Activated CD4-positive, alpha-beta T cell treated with anti-CD3 and anti-CD28 coated beads for 36 hours (primary cell): ENCODE measurements around the gene TAB2. TPM values are rescaled to one million over a fixed set of nuclear protein-coding genes. Genes with fewer than 3 reads are reported as not detected.

Experiments used
- ATAC-seq: fragments of 200-7000 bp; cut with Tn5 transposase; one replicate; pipeline ENCODE4 v1.10.0; 2021; ENCODE audit warnings: mild to moderate bottlenecking, moderate library complexity
- CTCF ChIA-PET: fragments of 350-600 bp; sonication (Branson Sonifier 250); formaldehyde crosslinking; loops from one replicate; lab custom pipeline; 2021; ENCODE audit warnings: antibody characterized with exemption; lab: Charles Lee
- POLR2A ChIA-PET: fragments of 350-600 bp; sonication (Branson Sonifier 250); formaldehyde crosslinking; loops from one replicate; lab custom pipeline; 2021; ENCODE audit warnings: antibody characterized with exemption, inconsistent platforms; lab: Charles Lee
- DNase-seq: peaks from one replicate; pipeline ENCODE4 v3.0.0-alpha.2; 2020
- H3K27ac Mint-ChIP-seq: one replicate; pipeline ENCODE4 v1.8.0; 2021; ENCODE audit warnings: mixed read lengths
- H3K27me3 Mint-ChIP-seq: one replicate; pipeline ENCODE4 v1.8.0; 2021; ENCODE audit warnings: mixed read lengths
- H3K36me3 Mint-ChIP-seq: one replicate; pipeline ENCODE4 v1.8.0; 2021; ENCODE audit warnings: low read depth, mixed read lengths
- H3K4me1 Mint-ChIP-seq: one replicate; pipeline ENCODE4 v1.8.0; 2021; ENCODE audit warnings: mixed read lengths
- H3K4me3 Mint-ChIP-seq: one replicate; pipeline ENCODE4 v1.8.0; 2021; ENCODE audit warnings: mild to moderate bottlenecking, moderate library complexity, mixed read lengths
- H3K9me3 Mint-ChIP-seq: one replicate; pipeline ENCODE4 v1.8.0; 2021; ENCODE audit warnings: low read depth, mixed read lengths
- intact Hi-C, 2 experiments: fragments of 100-400 bp; cut with DNase I in 1 of 2; cut with micrococcal nuclease in 1 of 2; formaldehyde crosslinking; loops; one replicate each; pipeline versions ENCODE4 v1.14.2 to v1.15.1; 2022 to 2024; cut with DNase I, micrococcal nuclease
- total RNA-seq, 2 experiments: library from RNA; stranded (reverse); gene quantifications; one replicate each; pipeline ENCODE4 v1.2.3, GENCODE V29; 2021

The TAB2 gene
- total RNA-seq, 2 experiments from 2014 or later: 65.8 to 94.1 TPM

DNA sequence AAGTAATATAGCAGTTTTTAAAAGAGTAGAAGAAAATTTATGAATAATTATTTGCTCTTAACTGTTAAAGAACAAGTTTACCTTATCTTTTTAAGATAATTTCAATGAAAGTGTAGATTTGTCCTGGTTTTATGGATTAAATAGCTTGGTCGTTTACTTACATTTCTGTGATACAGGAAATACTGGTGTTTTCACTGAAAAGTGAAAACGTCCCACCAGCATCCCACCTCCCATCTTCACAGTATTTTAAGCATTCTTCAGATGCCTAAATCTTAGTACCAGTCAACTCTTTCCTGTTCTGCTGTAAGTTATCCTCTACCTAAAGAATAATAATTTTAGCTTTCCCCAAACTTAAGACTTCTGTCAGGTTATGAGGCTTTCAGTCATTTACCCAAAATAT is 5.8 kb downstream of the TAB2 start:
- no peaks in the 10 kb centered on the region for H3K27me3 Mint-ChIP-seq
- ChIA-PET CTCF (interaction anchor here (1.0 to 5.2 kb wide), 6 partner anchors 11 to 188 kb away, joined by 3 to 49 read pairs (median 3); no protein-coding TSS in a partner anchor), POLR2A (interaction anchor here (0.6 to 1.1 kb wide), 4 partner anchors 8 to 292 kb away, joined by 3 to 13 read pairs (median 3); no protein-coding TSS in a partner anchor)
- H3K4me1 Mint-ChIP-seq: peaks cover 73% of the 10 kb centered on the region
- peak overlapping the region; percentile 58 for H3K4me3 Mint-ChIP-seq
- H3K9me3 Mint-ChIP-seq: no peaks in the 10 kb centered on the region
- ATAC-seq (no peak), DNase-seq (no peak)
- intact Hi-C loops: loop anchor here in 1 of 2 experiments (1.0 kb wide), 1 partner anchor 8 kb away; no protein-coding TSS in a partner anchor
- H3K36me3 Mint-ChIP-seq: peaks cover 44% of the 10 kb centered on the region
- H3K27ac Mint-ChIP-seq: peak overlapping the region; percentile 92

DNA sequence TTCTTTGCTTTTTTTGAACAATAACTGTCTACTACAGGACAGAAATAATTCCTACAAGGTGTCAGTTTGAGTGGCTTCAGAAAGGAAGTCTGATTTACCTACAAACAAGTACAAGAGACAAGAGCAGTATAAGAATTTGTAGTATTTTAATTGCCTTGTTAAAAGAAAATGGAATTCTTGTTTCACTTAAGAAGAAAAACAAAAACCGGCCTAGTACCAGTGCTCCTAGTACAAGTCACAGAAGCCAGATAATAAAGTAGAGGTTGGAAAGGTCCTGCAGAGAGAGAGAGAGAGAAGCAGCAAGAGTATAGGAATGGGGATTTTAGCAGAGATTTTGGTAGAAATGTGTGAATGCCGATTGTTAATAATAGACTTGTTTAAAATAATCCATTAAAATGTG is 6.4 kb downstream of the TAB2 start:
- peak overlapping the region; percentile 92 for H3K27ac Mint-ChIP-seq
- ChIA-PET POLR2A (no interaction called here), CTCF (interaction anchor here (1.0 to 5.2 kb wide), 7 partner anchors 10 to 161 kb away, joined by 3 to 49 read pairs (median 5); partner anchors contain the start of gene ZC3H12D)
- peaks cover 44% of the 10 kb centered on the region for H3K36me3 Mint-ChIP-seq
- intact Hi-C loops: loop anchor here in 1 of 2 experiments (1.0 kb wide), 1 partner anchor 7 kb away; no protein-coding TSS in a partner anchor
- ATAC-seq: no peak
- H3K27me3 Mint-ChIP-seq: no peaks in the 10 kb centered on the region
- DNase-seq: no peak
- H3K9me3 Mint-ChIP-seq: no peaks in the 10 kb centered on the region
- H3K4me1 Mint-ChIP-seq: peaks cover 79% of the 10 kb centered on the region
- H3K4me3 Mint-ChIP-seq: peak overlapping the region; percentile 58

DNA sequence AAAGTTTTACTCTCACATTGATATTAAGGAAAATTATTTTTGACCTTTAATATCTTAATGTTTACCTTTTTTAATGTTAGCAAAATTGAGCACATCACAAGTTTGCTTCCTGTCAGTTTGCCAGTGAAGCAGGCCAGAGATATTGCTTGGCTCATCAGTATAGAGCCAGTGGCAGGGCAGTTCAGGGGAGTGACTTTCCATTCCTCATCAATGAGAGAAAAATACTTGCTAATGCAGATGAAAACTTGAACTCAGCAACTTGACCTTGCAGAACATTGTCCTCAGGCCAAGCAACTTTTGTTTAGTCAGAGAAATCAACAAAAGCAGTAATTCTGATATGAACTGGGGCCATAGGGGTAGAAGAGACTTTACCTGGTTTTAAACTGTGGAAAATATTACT is 6.9 kb downstream of the TAB2 start:
- peak; percentile 12 for DNase-seq
- no peak overlapping the region for H3K4me3 Mint-ChIP-seq
- POLR2A ChIA-PET: interaction anchor here (0.6 to 0.7 kb wide), 4 partner anchors 9 to 377 kb away, joined by 3 to 6 read pairs (median 3); no protein-coding TSS in a partner anchor

DNA sequence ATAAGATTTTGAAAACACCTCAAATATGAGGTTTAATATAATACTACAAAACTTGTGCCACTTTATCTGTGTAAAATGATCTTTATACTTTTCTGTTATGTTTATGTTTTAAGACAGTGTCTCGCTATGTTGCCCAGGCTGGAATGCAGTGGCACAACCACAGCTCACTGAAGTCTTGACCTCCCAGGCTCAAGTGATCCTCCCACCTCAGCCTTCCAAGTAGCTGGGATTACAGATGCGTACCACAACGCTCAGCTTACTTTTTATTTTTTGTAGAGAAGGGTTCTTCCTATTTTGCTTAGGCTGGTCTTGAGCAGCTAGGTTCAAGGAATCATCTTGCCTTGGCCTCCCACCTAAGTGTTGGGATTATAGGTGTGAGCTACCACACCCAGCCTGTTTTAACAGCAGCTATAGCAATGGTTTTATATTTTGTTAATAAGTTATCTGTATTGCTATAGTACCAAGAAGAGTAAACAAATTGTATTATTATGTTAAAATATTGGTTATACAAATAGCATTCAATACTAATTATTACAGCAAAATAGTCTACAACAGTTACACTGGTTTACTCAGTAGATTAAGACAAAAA is 8.2 kb downstream of the TAB2 start:
- H3K4me3 Mint-ChIP-seq: no peak overlapping the region
- H3K27ac Mint-ChIP-seq: no peak overlapping the region
- intact Hi-C loops: no loop called here
- CTCF ChIA-PET: interaction anchor here (0.6 to 5.2 kb wide), 7 partner anchors 8 to 691 kb away, joined by 3 to 49 read pairs (median 5); no protein-coding TSS in a partner anchor
- ATAC-seq (no peak), DNase-seq (no peak)
- peaks cover 36% of the 10 kb centered on the region for H3K36me3 Mint-ChIP-seq
- POLR2A ChIA-PET: no interaction called here
- no peaks in the 10 kb centered on the region for H3K9me3 Mint-ChIP-seq
- peaks cover 91% of the 10 kb centered on the region for H3K4me1 Mint-ChIP-seq
- no peaks in the 10 kb centered on the region for H3K27me3 Mint-ChIP-seq

More for the DNA sequence above, 6.9 kb downstream of the TAB2 start:
- peak; percentile 21 for ATAC-seq
- intact Hi-C loops: no loop called here
- H3K27ac Mint-ChIP-seq: peak overlapping the region; percentile 70
- CTCF ChIA-PET: interaction anchor here (1.3 to 5.2 kb wide), 7 partner anchors 9 to 160 kb away, joined by 4 to 49 read pairs (median 5); partner anchors contain the start of gene ZC3H12D
- no peaks in the 10 kb centered on the region for H3K27me3 Mint-ChIP-seq
- H3K36me3 Mint-ChIP-seq: peaks cover 43% of the 10 kb centered on the region
- H3K9me3 Mint-ChIP-seq: no peaks in the 10 kb centered on the region
- peaks cover 84% of the 10 kb centered on the region for H3K4me1 Mint-ChIP-seq

DNA sequence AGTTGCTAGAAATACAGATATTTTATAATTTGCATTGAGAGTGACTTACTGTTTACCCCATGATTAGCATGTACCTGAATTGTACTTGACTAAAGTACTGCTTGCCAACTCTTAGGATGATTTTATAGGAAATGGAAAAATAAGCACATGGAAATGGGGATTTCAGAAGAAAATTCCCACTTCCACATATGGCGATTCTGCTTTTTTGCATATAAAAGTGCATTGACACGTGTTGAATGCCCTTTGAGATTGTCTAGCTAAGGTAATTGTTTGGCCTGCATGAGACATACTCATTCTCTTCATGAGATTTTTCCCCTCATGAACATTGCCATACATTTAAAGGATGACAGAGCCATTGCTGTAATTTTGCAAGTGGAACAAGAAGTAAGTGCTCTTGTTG is 10.1 kb downstream of the TAB2 start:
- Mint-ChIP-seq H3K4me3 (no peak overlapping the region), H3K27ac (peak overlapping the region; percentile 55), H3K36me3 (peaks cover 30% of the 10 kb centered on the region), H3K4me1 (peaks cover 93% of the 10 kb centered on the region), H3K9me3 (no peaks in the 10 kb centered on the region), H3K27me3 (no peaks in the 10 kb centered on the region)
- intact Hi-C loops: no loop called here
- POLR2A ChIA-PET: no interaction called here
- ATAC-seq (no peak), DNase-seq (no peak)
- CTCF ChIA-PET: interaction anchor here (1.0 to 1.1 kb wide), 2 partner anchors 66 to 301 kb away, joined by 3 read pairs; no protein-coding TSS in a partner anchor

DNA sequence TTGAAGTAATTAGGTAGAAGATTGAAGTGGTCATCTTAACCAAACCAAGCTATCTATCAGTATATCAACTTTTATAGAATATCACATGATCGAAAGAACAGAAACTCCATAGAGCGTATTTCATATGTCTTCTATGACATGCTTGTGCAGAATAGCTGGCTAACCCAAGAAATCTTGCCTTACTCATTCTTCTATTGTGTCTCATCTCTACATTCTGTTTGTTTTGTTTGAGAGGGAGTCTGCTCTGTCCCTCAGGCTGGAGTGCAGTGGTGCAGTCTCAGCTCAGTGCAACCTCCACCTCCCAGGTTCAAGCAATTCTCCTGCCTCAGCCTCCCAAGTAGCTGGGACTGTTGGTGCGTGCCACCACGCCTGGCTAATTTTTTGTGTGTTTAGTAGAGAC is 10.6 kb downstream of the TAB2 start:
- POLR2A ChIA-PET: no interaction called here
- DNase-seq (no peak), ATAC-seq (peak; percentile 39)
- no peaks in the 10 kb centered on the region for H3K27me3 Mint-ChIP-seq
- peak overlapping the region; percentile 76 for H3K27ac Mint-ChIP-seq
- CTCF ChIA-PET: interaction anchor here (1.0 to 1.1 kb wide), 2 partner anchors 65 to 302 kb away, joined by 3 read pairs; no protein-coding TSS in a partner anchor
- intact Hi-C loops: no loop called here
- H3K9me3 Mint-ChIP-seq: no peaks in the 10 kb centered on the region
- peaks cover 30% of the 10 kb centered on the region for H3K36me3 Mint-ChIP-seq
- no peak overlapping the region for H3K4me3 Mint-ChIP-seq
- H3K4me1 Mint-ChIP-seq: peaks cover 93% of the 10 kb centered on the region

DNA sequence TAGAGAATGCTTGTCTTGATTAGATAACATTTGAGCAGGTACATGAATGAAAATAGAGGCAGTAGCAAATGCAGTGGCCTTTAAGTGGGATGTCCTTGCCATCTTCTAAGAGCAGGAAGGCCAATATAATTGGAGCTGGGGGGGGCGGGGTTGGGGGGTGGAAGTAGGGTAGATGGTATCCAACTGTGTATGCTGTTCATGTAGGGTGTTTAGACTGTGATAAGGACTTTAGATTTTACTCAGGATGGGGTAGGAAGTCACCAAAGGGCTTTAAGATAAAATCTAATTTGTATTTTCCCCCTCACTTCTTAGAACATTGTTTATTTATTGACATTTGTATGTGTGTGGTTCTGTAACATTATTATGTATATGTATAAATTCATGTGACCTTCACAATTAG is 12.0 kb downstream of the TAB2 start:
- intact Hi-C loops: no loop called here
- DNase-seq (no peak), ATAC-seq (peak; percentile 18)
- peak overlapping the region; percentile 76 for H3K27ac Mint-ChIP-seq
- POLR2A ChIA-PET: no interaction called here
- H3K36me3 Mint-ChIP-seq: peaks cover 29% of the 10 kb centered on the region
- H3K27me3 Mint-ChIP-seq: no peaks in the 10 kb centered on the region
- H3K4me1 Mint-ChIP-seq: peaks cover 95% of the 10 kb centered on the region
- CTCF ChIA-PET: no interaction called here
- no peak overlapping the region for H3K4me3 Mint-ChIP-seq
- H3K9me3 Mint-ChIP-seq: no peaks in the 10 kb centered on the region

DNA sequence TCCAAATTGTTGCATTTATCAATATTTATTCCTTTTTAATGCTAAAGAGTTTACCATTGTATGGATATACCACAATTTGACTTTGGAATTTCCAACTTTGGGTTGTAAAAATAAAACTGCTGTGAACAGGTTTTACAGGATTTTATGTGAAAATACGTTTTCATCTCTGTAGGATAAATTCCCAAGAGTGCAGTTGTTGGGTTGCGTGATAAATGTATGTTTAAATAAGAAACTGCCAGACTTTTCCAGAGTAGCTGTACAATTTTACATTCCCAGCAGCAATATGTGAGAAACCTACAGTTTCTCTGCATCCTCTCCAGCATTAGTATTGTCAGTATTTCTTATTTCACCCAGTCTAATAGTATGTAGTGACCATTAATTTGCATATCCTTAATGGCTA is 12.6 kb downstream of the TAB2 start:
- H3K27me3 Mint-ChIP-seq: no peaks in the 10 kb centered on the region
- H3K4me3 Mint-ChIP-seq: no peak overlapping the region
- DNase-seq: no peak
- H3K27ac Mint-ChIP-seq: peak overlapping the region; percentile 63
- ChIA-PET CTCF (interaction anchor here (7.6 kb wide), 1 partner anchor 7 kb away, joined by 49 read pairs; no protein-coding TSS in a partner anchor), POLR2A (interaction anchor here (0.6 kb wide), 1 partner anchor 8 kb away, joined by 4 read pairs; no protein-coding TSS in a partner anchor)
- peaks cover 33% of the 10 kb centered on the region for H3K36me3 Mint-ChIP-seq
- no peaks in the 10 kb centered on the region for H3K9me3 Mint-ChIP-seq
- intact Hi-C loops: no loop called here
- ATAC-seq: no peak
- H3K4me1 Mint-ChIP-seq: peaks cover 94% of the 10 kb centered on the region

DNA sequence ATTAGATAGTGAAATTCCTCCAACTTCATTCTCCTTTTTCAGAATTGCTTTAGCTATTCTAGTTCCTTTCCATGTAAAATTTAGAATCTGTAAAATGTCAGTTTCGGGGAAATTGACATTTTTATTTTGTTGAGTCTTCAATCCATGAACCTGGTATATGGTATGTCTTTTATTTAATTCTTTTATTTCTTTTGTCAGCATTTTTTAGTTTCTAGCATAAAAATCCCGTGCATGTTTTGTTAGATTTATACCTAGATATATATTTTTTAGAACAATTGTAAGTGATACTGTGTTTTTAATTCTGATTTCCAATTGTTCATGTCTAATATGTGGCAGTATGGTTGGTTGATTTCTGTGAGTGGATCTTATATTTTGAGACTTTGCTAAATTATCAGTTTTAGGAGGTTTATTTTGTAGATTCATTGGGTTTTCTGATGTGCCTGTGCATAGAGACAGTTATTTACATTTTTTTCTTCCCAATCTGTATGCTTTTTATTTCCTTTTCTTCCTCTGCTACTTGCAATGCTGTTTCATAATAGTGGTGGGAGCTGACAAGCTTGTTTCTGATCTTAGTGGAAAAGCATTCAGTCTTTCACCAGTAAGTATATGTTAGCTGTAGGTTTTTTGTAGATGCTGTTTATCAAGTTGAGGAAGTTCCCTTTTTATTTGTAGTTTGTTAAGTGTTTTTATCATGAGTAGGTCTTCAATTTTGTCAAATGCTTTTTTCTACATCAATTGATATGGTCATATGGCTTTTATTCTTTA is 13.7 kb downstream of the TAB2 start:
- peaks cover 91% of the 10 kb centered on the region for H3K4me1 Mint-ChIP-seq
- intact Hi-C loops: loop anchor here in 1 of 2 experiments (1.0 kb wide), 1 partner anchor 8 kb away; no protein-coding TSS in a partner anchor
- H3K27me3 Mint-ChIP-seq: no peaks in the 10 kb centered on the region
- ATAC-seq (no peak), DNase-seq (no peak)
- ChIA-PET CTCF (interaction anchor here (0.8 to 7.6 kb wide), 3 partner anchors 8 to 100 kb away, joined by 4 to 49 read pairs (median 5); no protein-coding TSS in a partner anchor), POLR2A (interaction anchor here (0.7 to 0.8 kb wide), 2 partner anchors 9 to 216 kb away, joined by 3 to 4 read pairs; no protein-coding TSS in a partner anchor)
- H3K4me3 Mint-ChIP-seq: peak overlapping the region; percentile 9
- H3K27ac Mint-ChIP-seq: peak overlapping the region; percentile 56
- H3K36me3 Mint-ChIP-seq: peaks cover 27% of the 10 kb centered on the region
- no peaks in the 10 kb centered on the region for H3K9me3 Mint-ChIP-seq

DNA sequence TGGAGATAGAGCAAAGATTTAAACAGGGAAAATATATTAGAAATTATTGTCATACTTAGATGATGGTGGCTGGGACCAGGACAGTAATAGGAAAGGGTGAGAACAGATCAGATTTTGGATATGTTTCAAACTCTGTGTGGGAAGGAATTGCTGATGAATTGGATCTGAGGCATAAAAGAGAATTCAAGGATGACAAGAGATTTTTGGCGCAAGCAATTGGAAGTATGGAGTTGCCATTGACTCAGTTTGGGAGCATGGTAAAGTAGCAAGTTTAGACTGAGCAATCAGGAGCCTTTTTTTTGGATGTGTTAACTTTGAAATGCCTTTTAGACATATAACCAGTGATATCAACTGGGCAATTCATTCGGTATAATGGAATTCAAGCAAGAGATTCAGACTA is 14.4 kb downstream of the TAB2 start:
- Mint-ChIP-seq H3K4me3 (peak overlapping the region; percentile 9), H3K4me1 (peaks cover 92% of the 10 kb centered on the region), H3K27me3 (no peaks in the 10 kb centered on the region), H3K27ac (peak overlapping the region; percentile 56), H3K9me3 (no peaks in the 10 kb centered on the region), H3K36me3 (peaks cover 30% of the 10 kb centered on the region)
- intact Hi-C loops: loop anchor here in 1 of 2 experiments (1.0 kb wide), 1 partner anchor 9 kb away; no protein-coding TSS in a partner anchor
- DNase-seq (no peak), ATAC-seq (no peak)
- ChIA-PET CTCF (interaction anchor here (0.8 to 7.6 kb wide), 4 partner anchors 9 to 100 kb away, joined by 4 to 49 read pairs (median 6); no protein-coding TSS in a partner anchor), POLR2A (interaction anchor here (0.7 to 0.8 kb wide), 2 partner anchors 9 to 215 kb away, joined by 3 to 4 read pairs; no protein-coding TSS in a partner anchor)
